ENCODE results near the gene COMMD3.

COMMD3 gene

GRCh38 chr10:22368981-22369380 lies 52.8 kb downstream of the COMMD3 start:
- DNase-seq, result no peak

DNA sequence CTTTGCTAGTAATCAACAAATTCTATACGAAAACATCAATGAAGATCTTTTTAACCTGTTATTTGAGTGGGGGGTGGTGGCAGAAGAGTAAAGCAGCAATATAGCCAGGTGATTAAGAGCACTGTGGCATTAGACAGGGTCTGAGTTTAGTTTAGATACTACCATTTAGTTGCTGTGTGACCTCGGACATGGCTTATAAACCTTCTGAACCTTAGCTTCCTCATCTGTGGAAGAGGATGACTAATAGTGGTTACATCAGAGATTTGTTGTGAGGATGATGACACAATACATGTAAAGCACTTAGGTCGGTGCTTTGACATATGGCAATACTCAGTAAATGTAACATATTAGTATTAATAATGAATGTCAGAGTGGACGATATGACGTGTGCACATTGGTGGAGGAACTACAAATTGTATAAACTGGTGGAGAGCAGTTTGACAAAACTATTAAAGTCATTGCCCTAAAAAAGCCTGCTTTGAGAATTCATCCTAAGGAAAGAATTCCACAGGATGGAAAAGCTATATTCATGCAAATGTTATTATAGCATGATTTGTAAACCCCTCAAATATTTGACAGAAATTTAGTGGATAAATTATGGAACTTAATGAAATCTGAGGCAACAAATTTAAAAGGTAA lies 53.4 kb downstream of the COMMD3 start:
- DNase-seq, result no peak
